Right atrium auricular region (tissue), 2 donors: ENCODE results near the gene ABCA7. TPM values are rescaled to one million over a fixed set of nuclear protein-coding genes. Genes with fewer than 3 reads are reported as not detected.

Source experiments
- DNase-seq: peaks from one replicate; pipeline ENCODE4 v3.0.0-alpha.2; 2019; ENCODE audit warnings: low spot score
- H3K27ac ChIP-seq, 2 donors: fragments of 200-600 bp; sonication (generic); 1 replicate in 1 of 2; 2 replicates in 1 of 2; pipeline ENCODE4 v1.5.1; 2016 to 2019
- H3K27me3 ChIP-seq, 2 donors: fragments of 200-600 bp; sonication (generic); one replicate each; pipeline versions ENCODE4 v1.5.1 to v1.6.0; 2017 to 2019
- H3K36me3 ChIP-seq: fragments of 200-600 bp; sonication (generic); one replicate; pipeline ENCODE4 v1.5.1; 2016
- H3K4me1 ChIP-seq, 2 donors: fragments of 200-600 bp; sonication (generic); one replicate each; pipeline versions ENCODE4 v1.5.1 to v1.6.0; 2017 to 2019
- H3K4me3 ChIP-seq, 2 donors: fragments of 200-600 bp; sonication (generic); 1 replicate in 1 of 2; 2 replicates in 1 of 2; pipeline ENCODE4 v1.5.1; 2017 to 2019; ENCODE audit warnings: mild to moderate bottlenecking in 1 of 2, moderate library complexity in 1 of 2
- H3K9me3 ChIP-seq, 2 donors: fragments of 200-600 bp; sonication (generic); one replicate each; pipeline ENCODE4 v1.5.1; 2019
- CTCF ChIP-seq, 2 donors: fragments of 200-600 bp; sonication (generic); IDR thresholded peaks; one replicate each; pipeline ENCODE4 v1.5.1; 2019; ENCODE audit warnings: antibody characterized with exemption in 2 of 2
- total RNA-seq, 2 donors: library from RNA; depleted of rRNA; stranded (reverse); fragments of >200 nt; gene quantifications; one replicate each; pipeline ENCODE4 v1.1.0, GENCODE V29; 2016

The ABCA7 gene
- total RNA-seq, 2 donors from 2014 or later = 4.8 to 5.9 TPM

GRCh38 chr19:1103708-1104310 is 63.9 kb downstream of the ABCA7 start, which contains the start of gene GPX4:
GPX4 (plus strand) TSS chr19:1103994; CDS start chr19:1104044, 50 bp downstream.
- no peak for TF ChIP-seq CTCF (IDR thresholded peaks at IDR 0.05)
- Histone ChIP-seq H3K4me1 (peaks cover 0 to 68% of the 10 kb centered on the region in 2 donors), H3K27me3 (no peaks in the 10 kb centered on the region), H3K4me3 (peak within 1 kb of the TSS; percentile 57 to 75), H3K9me3 (no peaks in the 10 kb centered on the region), H3K36me3 (peaks cover 23% of the 10 kb centered on the region), H3K27ac (peak within 1 kb of the TSS; percentile 98 to 99)
- DNase-seq = peak; percentile 99

GRCh38 chr19:1104311-1105007 is 64.6 kb downstream of the ABCA7 start:
- TF ChIP-seq CTCF (IDR thresholded peaks at IDR 0.05) = no peak
- no peak for DNase-seq
- peaks cover 29% of the 10 kb centered on the region for H3K36me3 ChIP-seq
- peak overlapping the region; percentile 57 to 75 for H3K4me3 ChIP-seq
- peaks cover 0 to 61% of the 10 kb centered on the region in 2 donors for H3K4me1 ChIP-seq
- no peaks in the 10 kb centered on the region for H3K9me3 ChIP-seq
- H3K27ac ChIP-seq = peak overlapping the region; percentile 98 to 99
- no peaks in the 10 kb centered on the region for H3K27me3 ChIP-seq

DNA sequence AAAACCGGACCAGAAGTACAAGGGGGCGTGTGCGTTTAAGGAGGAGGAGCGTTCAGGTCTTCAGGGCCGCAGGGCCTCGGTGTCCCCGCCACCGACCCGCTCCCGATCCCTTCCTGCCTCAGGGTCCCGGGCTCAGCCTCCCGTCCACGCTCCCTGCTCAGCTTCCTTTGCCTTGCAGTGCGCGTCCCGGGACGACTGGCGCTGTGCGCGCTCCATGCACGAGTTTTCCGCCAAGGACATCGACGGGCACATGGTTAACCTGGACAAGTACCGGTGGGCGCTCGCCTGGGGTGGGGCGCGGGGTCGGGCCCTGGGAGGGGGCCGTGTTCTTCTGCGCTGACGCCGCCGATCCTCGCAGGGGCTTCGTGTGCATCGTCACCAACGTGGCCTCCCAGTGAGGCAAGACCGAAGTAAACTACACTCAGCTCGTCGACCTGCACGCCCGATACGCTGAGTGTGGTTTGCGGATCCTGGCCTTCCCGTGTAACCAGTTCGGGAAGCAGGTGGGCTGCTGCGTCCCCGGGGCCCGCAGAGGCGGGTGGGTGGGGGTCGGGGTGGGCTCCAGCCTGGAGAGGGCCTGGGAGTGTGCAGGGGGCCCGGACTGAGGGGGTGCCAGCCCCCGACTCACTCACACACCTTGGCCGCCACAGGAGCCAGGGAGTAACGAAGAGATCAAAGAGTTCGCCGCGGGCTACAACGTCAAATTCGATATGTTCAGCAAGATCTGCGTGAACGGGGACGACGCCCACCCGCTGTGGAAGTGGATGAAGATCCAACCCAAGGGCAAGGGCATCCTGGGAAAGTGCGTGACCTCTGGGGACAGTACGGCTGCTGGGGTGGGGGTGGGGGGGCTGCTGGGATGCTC is 65.3 kb downstream of the ABCA7 start:
- H3K27me3 ChIP-seq = no peaks in the 10 kb centered on the region
- peak overlapping the region; percentile 57 to 75 for H3K4me3 ChIP-seq
- H3K27ac ChIP-seq = peak overlapping the region; percentile 98 to 99
- H3K36me3 ChIP-seq = peaks cover 37% of the 10 kb centered on the region
- DNase-seq = no peak
- no peaks in the 10 kb centered on the region for H3K9me3 ChIP-seq
- no peak for TF ChIP-seq CTCF (IDR thresholded peaks at IDR 0.05)
- peaks cover 0 to 56% of the 10 kb centered on the region in 2 donors for H3K4me1 ChIP-seq

GRCh38 chr19:1105873-1106840 is 66.2 kb downstream of the ABCA7 start:
- H3K36me3 ChIP-seq = peaks cover 46% of the 10 kb centered on the region
- peaks cover 0 to 47% of the 10 kb centered on the region in 2 donors for H3K4me1 ChIP-seq
- no peak for TF ChIP-seq CTCF (IDR thresholded peaks at IDR 0.05)
- peak overlapping the region in 1 of 2 donors; percentile 98 for H3K27ac ChIP-seq
- H3K9me3 ChIP-seq = no peaks in the 10 kb centered on the region
- DNase-seq = no peak
- H3K27me3 ChIP-seq = no peaks in the 10 kb centered on the region
- H3K4me3 ChIP-seq = peak overlapping the region in 1 of 2 donors; percentile 75
